NCI-H2107 treated with DMSO at 0.1 percent for 48 hours (cell line): ENCODE data around the gene RAP2C.

Experiments used
- DNase-seq: peaks from one replicate; lab custom pipeline; 2025; ENCODE audit not compliant: unreplicated experiment; lab: John Stamatoyannopoulos, UW

RAP2C gene

GRCh38 chrX:132219343-132219768, at the start of gene RAP2C:
Gene RAP2C (minus strand): TSS chrX:132219447. CDS start chrX:132217268, 2,179 bp downstream.
- DNase-seq, result peak; percentile 45

- no peak for DNase-seq
These were observed 48.1 kb upstream of the RAP2C start for GRCh38 chrX:132267392-132267791.

- no peak for DNase-seq
These were observed 47.5 kb upstream of the RAP2C start for GRCh38 chrX:132266583-132267355.

- no peak for DNase-seq
These were observed 43.9 kb upstream of the RAP2C start for GRCh38 chrX:132263127-132263526.

- DNase-seq, result no peak
These were observed 39.3 kb upstream of the RAP2C start for GRCh38 chrX:132258509-132258908.

- no peak for DNase-seq
These were observed 37.9 kb upstream of the RAP2C start for GRCh38 chrX:132257116-132257515.

GRCh38 chrX:132236121-132236520, 16.9 kb upstream of the RAP2C start:
- DNase-seq, result no peak

GRCh38 chrX:132235488-132235887, 16.2 kb upstream of the RAP2C start:
- DNase-seq, result no peak

- no peak for DNase-seq
These were observed 12.3 kb upstream of the RAP2C start for GRCh38 chrX:132231587-132231986.

GRCh38 chrX:132227383-132228112, 8.3 kb upstream of the RAP2C start:
- no peak for DNase-seq

GRCh38 chrX:132226169-132226568, 6.9 kb upstream of the RAP2C start:
- DNase-seq, result peak; percentile 23

- peak; percentile 53 for DNase-seq
These were observed 991 bp downstream of the RAP2C start for GRCh38 chrX:132218100-132218812.

- peak; percentile 60 for DNase-seq
These were observed 1.8 kb downstream of the RAP2C start for GRCh38 chrX:132217203-132218073.

GRCh38 chrX:132216806-132217202, 2.4 kb downstream of the RAP2C start:
- DNase-seq, result peak; percentile 31

- no peak for DNase-seq
These were observed 3.0 kb downstream of the RAP2C start for GRCh38 chrX:132216283-132216682.

GRCh38 chrX:132214518-132214917, 4.7 kb downstream of the RAP2C start:
- DNase-seq, result no peak

GRCh38 chrX:132209527-132209926, 9.7 kb downstream of the RAP2C start:
- DNase-seq, result no peak

- DNase-seq, result no peak
These were observed 10.8 kb downstream of the RAP2C start for GRCh38 chrX:132208422-132208821.

- no peak for DNase-seq
These were observed 11.3 kb downstream of the RAP2C start for GRCh38 chrX:132207996-132208395.

GRCh38 chrX:132206259-132206658, 13.0 kb downstream of the RAP2C start:
- no peak for DNase-seq

GRCh38 chrX:132204629-132205028, 14.6 kb downstream of the RAP2C start:
- no peak for DNase-seq
